MM.1S (cell line): ENCODE data around the gene STXBP1.

ENCODE experiments used
- DNase-seq: peaks from one replicate; pipeline ENCODE4 v3.0.0-alpha.2; 2015
- H2AFZ ChIP-seq: fragments of 300-600 bp; sonication (generic); 2 replicates; pipeline ENCODE4 v1.6.0; 2016; ENCODE audit warnings: antibody characterized with exemption, low read length
- H3F3A ChIP-seq: fragments of 300-600 bp; sonication (generic); 2 replicates; pipeline ENCODE4 v1.6.1; 2016; ENCODE audit warnings: mild to moderate bottlenecking, antibody characterized with exemption, low read length, moderate library complexity, mixed read lengths; ENCODE audit not compliant: insufficient read depth
- H3K27ac ChIP-seq: fragments of 300-600 bp; sonication (generic); 2 replicates; pipeline ENCODE4 v1.5.1; 2016; ENCODE audit warnings: mild to moderate bottlenecking, low read length
- H3K27me3 ChIP-seq: fragments of 300-600 bp; sonication (generic); replicated peaks from 2 replicates; pipeline ENCODE4 v1.6.0; 2016; ENCODE audit warnings: low read length; ENCODE audit not compliant: insufficient read depth
- H3K36me3 ChIP-seq: fragments of 300-600 bp; sonication (generic); replicated peaks from 2 replicates; pipeline ENCODE4 v1.6.1; 2016; ENCODE audit warnings: mild to moderate bottlenecking, low read length, mixed read lengths; ENCODE audit not compliant: insufficient read depth
- H3K4me1 ChIP-seq: fragments of 300-600 bp; sonication (generic); 2 replicates; pipeline ENCODE4 v1.6.1; 2016; ENCODE audit warnings: low read length, mixed read lengths
- H3K4me2 ChIP-seq: fragments of 300-600 bp; sonication (generic); 2 replicates; pipeline ENCODE4 v1.6.0; 2016; ENCODE audit warnings: low read depth, low read length
- H3K4me3 ChIP-seq: fragments of 300-600 bp; sonication (generic); 2 replicates; pipeline ENCODE4 v1.5.1; 2016; ENCODE audit warnings: low read length, mixed read lengths
- H3K79me2 ChIP-seq: fragments of 300-600 bp; sonication (generic); 2 replicates; pipeline ENCODE4 v1.6.1; 2016; ENCODE audit warnings: mixed run types, low read length, mixed read lengths
- H3K9ac ChIP-seq: fragments of 300-600 bp; sonication (generic); 2 replicates; pipeline ENCODE4 v1.6.1; 2016; ENCODE audit warnings: low read length, mixed read lengths
- H3K9me2 ChIP-seq: fragments of 300-600 bp; sonication (generic); replicated peaks from 2 replicates; pipeline ENCODE4 v1.6.1; 2016; ENCODE audit warnings: mild to moderate bottlenecking, low read length, mixed read lengths; ENCODE audit not compliant: insufficient read depth
- H3K9me3 ChIP-seq: fragments of 300-600 bp; sonication (generic); replicated peaks from 2 replicates; pipeline ENCODE4 v1.6.1; 2016; ENCODE audit warnings: mild to moderate bottlenecking, low read length, mixed read lengths; ENCODE audit not compliant: insufficient read depth
- H4K20me1 ChIP-seq: fragments of 300-600 bp; sonication (generic); 2 replicates; pipeline ENCODE4 v1.6.1; 2016; ENCODE audit warnings: mild to moderate bottlenecking, low read length, moderate library complexity, mixed read lengths; ENCODE audit not compliant: insufficient read depth
- CTCF ChIP-seq: fragments of 300-600 bp; sonication (generic); IDR thresholded peaks from 2 replicates; pipeline ENCODE4 v1.5.1; 2016; ENCODE audit warnings: antibody characterized with exemption, low read length, mixed read lengths
- EZH2 ChIP-seq: fragments of 300-600 bp; sonication (generic); optimal IDR thresholded peaks from 2 replicates; pipeline ENCODE3; 2017; ENCODE audit warnings: low read depth, mild to moderate bottlenecking, antibody characterized with exemption, low read length, mixed read lengths
- EZH2phosphoT487 ChIP-seq: fragments of 300-600 bp; sonication (generic); IDR thresholded peaks from 2 replicates; pipeline ENCODE4 v1.6.1; 2018; ENCODE audit warnings: antibody characterized with exemption, low read length

The STXBP1 gene

GRCh38 chr9:127658428-127658827, 46.4 kb downstream of the STXBP1 start:
- no peaks in the 10 kb centered on the region for H4K20me1 ChIP-seq
- no peaks in the 10 kb centered on the region for H3K9me3 ChIP-seq
- no peak overlapping the region for H2AFZ ChIP-seq
- H3K4me3 ChIP-seq: no peak overlapping the region
- H3K27me3 ChIP-seq: no peaks in the 10 kb centered on the region
- H3K4me1 ChIP-seq: no peaks in the 10 kb centered on the region
- H3K27ac ChIP-seq: no peak overlapping the region
- DNase-seq: no peak
- no peaks in the 10 kb centered on the region for H3F3A ChIP-seq
- H3K4me2 ChIP-seq: no peak overlapping the region
- H3K9ac ChIP-seq: no peak overlapping the region
- H3K79me2 ChIP-seq: no peaks in the 10 kb centered on the region
- H3K9me2 ChIP-seq: no peaks in the 10 kb centered on the region
- no peaks in the 10 kb centered on the region for H3K36me3 ChIP-seq
- TF ChIP-seq EZH2phosphoT487: no peak
- TF ChIP-seq CTCF: no peak
- TF ChIP-seq EZH2: no peak

- H3K4me1 ChIP-seq: no peaks in the 10 kb centered on the region
- no peaks in the 10 kb centered on the region for H3K9me2 ChIP-seq
- no peaks in the 10 kb centered on the region for H3F3A ChIP-seq
- no peak for DNase-seq
- H3K27me3 ChIP-seq: no peaks in the 10 kb centered on the region
- TF ChIP-seq CTCF (no peak), EZH2phosphoT487 (no peak), EZH2 (no peak)
- H4K20me1 ChIP-seq: no peaks in the 10 kb centered on the region
- no peak overlapping the region for H2AFZ ChIP-seq
- no peaks in the 10 kb centered on the region for H3K36me3 ChIP-seq
- no peak overlapping the region for H3K4me2 ChIP-seq
- no peak overlapping the region for H3K4me3 ChIP-seq
- no peak overlapping the region for H3K9ac ChIP-seq
- H3K27ac ChIP-seq: no peak overlapping the region
- H3K9me3 ChIP-seq: no peaks in the 10 kb centered on the region
- H3K79me2 ChIP-seq: no peaks in the 10 kb centered on the region
Measured at GRCh38 chr9:127660886-127661741, 49.0 kb downstream of the STXBP1 start.

- TF ChIP-seq EZH2phosphoT487: no peak
- TF ChIP-seq CTCF: no peak
- no peak for TF ChIP-seq EZH2
- Histone ChIP-seq H3K4me1 (no peaks in the 10 kb centered on the region), H3K27me3 (no peaks in the 10 kb centered on the region), H3K9me3 (no peaks in the 10 kb centered on the region), H2AFZ (no peak overlapping the region), H3K9me2 (no peaks in the 10 kb centered on the region), H3K79me2 (no peaks in the 10 kb centered on the region), H3K4me2 (no peak overlapping the region), H3K9ac (no peak overlapping the region), H3K36me3 (no peaks in the 10 kb centered on the region), H3F3A (no peaks in the 10 kb centered on the region), H3K27ac (no peak overlapping the region), H4K20me1 (no peaks in the 10 kb centered on the region), H3K4me3 (no peak overlapping the region)
- no peak for DNase-seq
Measured at GRCh38 chr9:127662617-127663016, 50.5 kb downstream of the STXBP1 start.
